Astrocyte (in vitro differentiated cells and primary cell): ENCODE results near the gene TXLNG.
A peak's percentile ranks its signal among the peaks of the same experiment; 100 is the strongest.

Experiments
- EZH2 ChIP-seq: IDR thresholded peaks from 2 replicates; pipeline ENCODE4 v1.6.1; 2012; ENCODE audit warnings: mild to moderate bottlenecking, low read length, inconsistent platforms; ENCODE audit not compliant: insufficient read depth
- TF ChIP-seq, protein P1 (sequence below): IDR thresholded peaks from 2 replicates; pipeline ENCODE4 v1.5.1; 2011; ENCODE audit warnings: low read depth, mild to moderate bottlenecking, inconsistent platforms, low read length, moderate library complexity; ENCODE audit not compliant: insufficient read depth

DNA sequence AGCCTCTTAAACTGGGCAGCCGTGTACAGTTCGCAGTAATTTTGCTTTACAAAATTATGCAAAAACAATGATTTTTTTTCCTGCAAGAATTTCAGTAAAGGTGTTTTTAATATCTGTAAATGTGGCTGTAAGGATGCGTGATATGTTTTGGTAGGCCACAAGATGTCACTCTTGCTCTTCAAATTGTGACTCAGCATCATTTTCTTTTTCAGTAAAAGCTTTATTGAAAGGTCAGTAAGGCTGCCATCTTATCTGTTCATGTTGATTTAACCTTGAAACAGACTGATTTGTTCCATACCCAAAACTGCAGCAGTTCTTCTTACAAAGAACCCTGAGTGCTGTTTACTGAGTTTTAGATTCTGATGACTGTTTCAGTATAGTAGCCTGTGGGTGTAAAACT, 39.9 kb downstream of the TXLNG start:
- TF ChIP-seq, protein P1, sequence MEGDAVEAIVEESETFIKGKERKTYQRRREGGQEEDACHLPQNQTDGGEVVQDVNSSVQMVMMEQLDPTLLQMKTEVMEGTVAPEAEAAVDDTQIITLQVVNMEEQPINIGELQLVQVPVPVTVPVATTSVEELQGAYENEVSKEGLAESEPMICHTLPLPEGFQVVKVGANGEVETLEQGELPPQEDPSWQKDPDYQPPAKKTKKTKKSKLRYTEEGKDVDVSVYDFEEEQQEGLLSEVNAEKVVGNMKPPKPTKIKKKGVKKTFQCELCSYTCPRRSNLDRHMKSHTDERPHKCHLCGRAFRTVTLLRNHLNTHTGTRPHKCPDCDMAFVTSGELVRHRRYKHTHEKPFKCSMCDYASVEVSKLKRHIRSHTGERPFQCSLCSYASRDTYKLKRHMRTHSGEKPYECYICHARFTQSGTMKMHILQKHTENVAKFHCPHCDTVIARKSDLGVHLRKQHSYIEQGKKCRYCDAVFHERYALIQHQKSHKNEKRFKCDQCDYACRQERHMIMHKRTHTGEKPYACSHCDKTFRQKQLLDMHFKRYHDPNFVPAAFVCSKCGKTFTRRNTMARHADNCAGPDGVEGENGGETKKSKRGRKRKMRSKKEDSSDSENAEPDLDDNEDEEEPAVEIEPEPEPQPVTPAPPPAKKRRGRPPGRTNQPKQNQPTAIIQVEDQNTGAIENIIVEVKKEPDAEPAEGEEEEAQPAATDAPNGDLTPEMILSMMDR = peak; percentile 45
- no peak for TF ChIP-seq EZH2
